ENCODE measurements around the gene ADAMTS17. TPM values are rescaled to one million over a fixed set of nuclear protein-coding genes. Genes with fewer than 3 reads are reported as not detected.

Gene ADAMTS17
- total and polyA plus RNA-seq, 2 experiments from 2014 or later, result 0.69 to 3.3 TPM

DNA sequence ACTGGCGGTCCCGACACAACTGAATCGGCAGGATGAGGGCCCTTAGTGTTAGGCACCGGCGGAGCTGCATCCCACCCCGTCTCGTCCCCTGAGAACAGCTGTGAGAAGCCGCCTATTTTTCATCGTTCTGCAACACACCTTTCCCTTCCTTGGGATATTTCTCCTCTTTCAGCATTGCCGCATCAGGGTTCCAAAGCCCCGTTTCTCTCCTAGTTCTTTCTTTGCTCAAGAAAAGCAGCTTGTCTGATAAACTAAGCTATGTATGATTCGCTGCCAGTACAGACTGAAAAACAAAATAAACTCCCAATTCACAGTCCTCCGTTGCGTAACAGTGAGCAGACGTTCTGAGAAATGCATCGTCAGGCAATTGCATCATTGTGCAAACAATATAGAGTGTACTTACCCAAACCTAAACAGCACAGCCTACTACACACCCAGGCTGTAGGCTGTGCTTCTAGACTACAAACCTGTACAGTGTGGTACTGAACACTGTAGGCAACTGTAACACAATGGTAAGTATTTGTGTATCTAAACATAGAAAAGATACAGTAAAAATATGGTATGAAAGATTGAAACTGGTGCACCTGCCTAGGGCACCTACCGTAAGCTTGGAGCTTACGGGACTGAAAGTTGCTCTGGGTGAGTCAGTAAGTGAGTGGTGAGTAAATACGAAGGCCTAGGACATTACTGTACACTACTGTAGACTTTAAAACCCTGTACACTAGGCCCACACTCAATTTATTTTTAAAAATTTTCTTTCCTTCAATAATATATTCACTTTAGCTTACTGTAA, 8.9 kb upstream of the ADAMTS17 start:
- H3K36me3 ChIP-seq, result no peaks in the 10 kb centered on the region
- no peak overlapping the region for H3K27ac ChIP-seq
- H3K27me3 ChIP-seq, result no peaks in the 10 kb centered on the region
- H3K4me3 ChIP-seq, result no peak overlapping the region
- H3K4me1 ChIP-seq (ENCODE audit: low read depth), result peaks cover 4% of the 10 kb centered on the region
- TF ChIP-seq, protein P1, sequence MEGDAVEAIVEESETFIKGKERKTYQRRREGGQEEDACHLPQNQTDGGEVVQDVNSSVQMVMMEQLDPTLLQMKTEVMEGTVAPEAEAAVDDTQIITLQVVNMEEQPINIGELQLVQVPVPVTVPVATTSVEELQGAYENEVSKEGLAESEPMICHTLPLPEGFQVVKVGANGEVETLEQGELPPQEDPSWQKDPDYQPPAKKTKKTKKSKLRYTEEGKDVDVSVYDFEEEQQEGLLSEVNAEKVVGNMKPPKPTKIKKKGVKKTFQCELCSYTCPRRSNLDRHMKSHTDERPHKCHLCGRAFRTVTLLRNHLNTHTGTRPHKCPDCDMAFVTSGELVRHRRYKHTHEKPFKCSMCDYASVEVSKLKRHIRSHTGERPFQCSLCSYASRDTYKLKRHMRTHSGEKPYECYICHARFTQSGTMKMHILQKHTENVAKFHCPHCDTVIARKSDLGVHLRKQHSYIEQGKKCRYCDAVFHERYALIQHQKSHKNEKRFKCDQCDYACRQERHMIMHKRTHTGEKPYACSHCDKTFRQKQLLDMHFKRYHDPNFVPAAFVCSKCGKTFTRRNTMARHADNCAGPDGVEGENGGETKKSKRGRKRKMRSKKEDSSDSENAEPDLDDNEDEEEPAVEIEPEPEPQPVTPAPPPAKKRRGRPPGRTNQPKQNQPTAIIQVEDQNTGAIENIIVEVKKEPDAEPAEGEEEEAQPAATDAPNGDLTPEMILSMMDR (IDR thresholded peaks at IDR 0.05; ENCODE audit: low read depth, low read length), result no peak
- no peaks in the 10 kb centered on the region for H3K9me3 ChIP-seq (ENCODE audit: low read depth)
- peak in 1 of 2 donors; percentile 95 for DNase-seq (ENCODE audit: low read depth in 1 of 2, low spot score in 1 of 2)

DNA sequence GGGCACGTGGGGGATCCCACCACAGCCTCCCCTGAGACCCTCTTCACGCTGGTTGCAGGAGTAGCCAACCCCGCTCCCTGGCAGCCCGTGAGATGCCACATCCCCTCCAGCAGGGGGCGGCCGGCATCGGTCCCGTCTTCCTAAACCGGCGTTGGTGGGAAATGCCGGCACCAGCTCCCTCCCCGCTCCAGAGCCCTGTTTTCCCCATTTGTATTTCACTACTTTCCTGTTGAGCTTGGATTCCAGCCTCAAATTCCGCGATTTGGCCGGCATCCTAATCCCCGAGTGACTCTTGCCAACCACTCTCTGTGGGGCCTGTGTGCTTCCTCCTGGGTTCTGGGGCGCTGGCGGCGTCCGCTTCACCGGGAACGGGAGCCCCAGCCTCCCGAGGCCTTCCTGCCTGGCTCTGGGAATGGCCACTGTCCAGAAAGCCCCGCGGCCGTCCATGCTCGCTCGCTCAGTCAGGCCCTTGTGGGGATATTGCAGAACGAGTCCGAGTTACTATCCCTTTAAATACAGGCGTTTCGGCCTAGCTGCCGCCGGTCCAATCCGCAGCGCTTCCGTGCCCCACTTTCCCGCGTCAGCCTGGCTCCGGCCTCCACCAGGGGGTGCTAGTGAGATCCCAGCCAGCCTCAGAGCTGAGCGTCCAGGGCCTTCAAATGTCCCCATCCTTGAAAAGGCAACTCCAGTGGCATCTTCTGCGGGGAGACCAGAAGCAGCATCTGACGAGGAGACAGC, 8.1 kb upstream of the ADAMTS17 start:
- Histone ChIP-seq H3K36me3 (no peaks in the 10 kb centered on the region), H3K4me1 (ENCODE audit: low read depth) (peaks cover 4% of the 10 kb centered on the region), H3K27me3 (peaks cover 1% of the 10 kb centered on the region), H3K4me3 (peak overlapping the region; percentile 47), H3K27ac (peak overlapping the region; percentile 59), H3K9me3 (ENCODE audit: low read depth) (no peaks in the 10 kb centered on the region)
- TF ChIP-seq, protein P1 (IDR thresholded peaks at IDR 0.05; ENCODE audit: low read depth, low read length), result peak; percentile 98
- DNase-seq (ENCODE audit: low read depth in 1 of 2, low spot score in 1 of 2), result peak; percentile 89 to 97

DNA sequence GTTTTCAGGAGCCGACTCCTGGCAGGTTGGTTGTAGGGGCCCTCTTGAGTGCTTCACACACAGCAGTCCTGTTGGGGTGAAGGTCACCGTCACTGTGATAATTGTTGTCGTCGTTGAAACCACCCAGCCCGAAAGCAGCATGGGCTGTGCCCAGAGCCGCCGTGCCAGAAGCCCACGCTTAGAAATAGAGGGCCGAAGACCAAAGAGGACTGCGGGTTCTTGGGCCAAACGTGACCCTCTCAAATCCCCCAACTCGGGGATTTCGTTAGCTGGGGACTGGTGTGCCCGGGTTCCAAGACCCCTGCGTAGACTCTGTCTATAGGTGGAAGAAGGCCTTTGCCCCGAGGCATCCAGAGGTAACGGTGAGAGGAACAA, 7.5 kb upstream of the ADAMTS17 start:
- H3K4me3 ChIP-seq, result no peak overlapping the region

DNA sequence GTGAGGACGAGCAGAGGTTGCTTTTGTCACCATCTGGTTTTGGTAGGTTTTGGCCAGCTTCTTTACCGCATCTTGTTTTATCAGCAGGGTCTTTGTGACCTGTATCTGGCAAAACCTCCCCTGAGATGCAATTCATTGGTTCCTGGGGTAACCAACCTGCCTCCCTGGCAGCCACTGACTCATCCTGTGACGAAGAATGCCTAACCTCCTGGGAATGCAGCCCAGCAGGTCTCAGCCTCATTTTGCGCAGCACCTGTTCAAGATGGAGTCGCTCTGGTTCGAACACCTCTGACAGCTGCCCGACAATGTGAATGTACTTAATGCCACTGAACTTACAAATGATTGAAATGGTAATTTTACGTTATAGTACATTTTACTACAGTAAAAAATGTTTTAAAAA, 6.8 kb upstream of the ADAMTS17 start:
- Histone ChIP-seq H3K4me3 (no peak overlapping the region), H3K27me3 (peaks cover 14% of the 10 kb centered on the region), H3K4me1 (ENCODE audit: low read depth) (peaks cover 4% of the 10 kb centered on the region), H3K9me3 (ENCODE audit: low read depth) (no peaks in the 10 kb centered on the region), H3K27ac (no peak overlapping the region), H3K36me3 (no peaks in the 10 kb centered on the region)
- no peak for DNase-seq (ENCODE audit: low read depth in 1 of 2, low spot score in 1 of 2)
- TF ChIP-seq, protein P1 (IDR thresholded peaks at IDR 0.05; ENCODE audit: low read depth, low read length), result no peak

More for the DNA sequence above, 7.5 kb upstream of the ADAMTS17 start:
- no peaks in the 10 kb centered on the region for H3K9me3 ChIP-seq (ENCODE audit: low read depth)
- H3K4me1 ChIP-seq (ENCODE audit: low read depth), result peaks cover 4% of the 10 kb centered on the region
- H3K27ac ChIP-seq, result no peak overlapping the region
- TF ChIP-seq, protein P1 (IDR thresholded peaks at IDR 0.05; ENCODE audit: low read depth, low read length), result no peak
- no peaks in the 10 kb centered on the region for H3K36me3 ChIP-seq
- peaks cover 7% of the 10 kb centered on the region for H3K27me3 ChIP-seq
- DNase-seq (ENCODE audit: low read depth in 1 of 2, low spot score in 1 of 2), result peak in 1 of 2 donors; percentile 21

DNA sequence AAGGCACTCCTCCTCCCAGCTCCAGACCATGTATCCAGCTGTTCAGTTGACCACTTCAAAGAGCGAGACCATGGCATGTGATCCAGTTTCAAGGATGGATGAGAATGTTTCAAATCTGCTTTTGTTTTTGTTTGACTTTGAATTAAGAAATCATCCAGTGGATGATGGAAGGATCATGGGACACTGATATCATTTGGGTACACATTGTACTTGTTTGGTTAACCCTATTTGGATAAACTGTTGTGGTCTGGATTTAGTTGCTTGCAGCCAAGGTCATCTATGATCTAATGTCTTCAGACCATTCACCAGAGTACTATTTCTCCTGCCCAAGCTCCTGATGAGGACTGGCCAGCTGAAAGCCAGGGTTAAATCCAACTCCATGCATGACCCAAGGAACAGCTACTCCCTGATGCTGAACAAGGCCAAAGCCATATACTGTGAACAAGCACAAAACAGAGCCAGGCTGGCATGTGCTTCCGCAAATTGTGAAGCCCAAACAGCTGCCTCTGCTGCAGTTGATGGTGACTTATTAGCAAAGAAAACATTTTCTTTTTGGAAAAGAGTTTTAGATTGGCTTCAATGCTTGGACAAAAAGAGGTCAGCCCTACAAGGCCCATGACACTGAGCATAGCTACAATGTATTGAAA, 5.2 kb upstream of the ADAMTS17 start:
- Histone ChIP-seq H3K27ac (no peak overlapping the region), H3K27me3 (peaks cover 29% of the 10 kb centered on the region), H3K4me1 (ENCODE audit: low read depth) (peaks cover 4% of the 10 kb centered on the region), H3K36me3 (no peaks in the 10 kb centered on the region), H3K9me3 (ENCODE audit: low read depth) (no peaks in the 10 kb centered on the region), H3K4me3 (no peak overlapping the region)
- no peak for DNase-seq (ENCODE audit: low read depth in 1 of 2, low spot score in 1 of 2)
- TF ChIP-seq, protein P1 (IDR thresholded peaks at IDR 0.05; ENCODE audit: low read depth, low read length), result no peak
